ENCODE measurements around the gene FAM149A.

DNA sequence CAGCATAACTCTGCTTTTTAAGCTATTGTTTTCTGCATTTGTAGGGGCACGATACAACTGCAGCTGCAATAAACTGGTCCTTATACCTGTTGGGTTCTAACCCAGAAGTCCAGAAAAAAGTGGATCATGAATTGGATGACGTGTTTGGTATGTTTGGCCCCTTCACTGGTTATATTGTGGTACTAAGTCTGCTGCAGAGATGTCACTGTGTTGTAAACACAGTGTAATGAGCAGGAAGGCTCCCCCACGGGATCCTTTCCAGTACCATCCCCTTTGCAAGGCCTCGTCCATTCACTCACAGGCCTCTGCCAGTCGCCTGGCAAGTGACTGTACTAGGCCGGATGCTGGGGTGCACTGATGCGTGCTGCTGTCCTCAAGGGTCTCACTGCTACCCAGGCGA lies 100.7 kb downstream of the FAM149A start:
- TF ChIP-seq CTCF (IDR thresholded peaks at IDR 0.05) (no peak), POLR2A (IDR thresholded peaks at IDR 0.05) (no peak)

Measured in esophagus squamous epithelium (tissue), 4 donors.